GM18520 (cell line): ENCODE measurements around the gene HDAC9.
"Not testable (repeated sequence)": the region's sequence is repeated elsewhere in the genome, so short reads cannot be mapped to it uniquely, and the experiment has no call there.

ENCODE experiments used
- ATAC-seq: cut with Tn5 transposase; IDR thresholded peaks from one replicate; pipeline ENCODE4 v1.9.1; 2021; ENCODE audit not compliant: unreplicated experiment

Gene HDAC9

GRCh38 chr7:18702071-18702829, 206.7 kb downstream of the HDAC9 start:
- ATAC-seq, result no peak

- ATAC-seq, result no peak
Measured at GRCh38 chr7:18703685-18704084, 208.1 kb downstream of the HDAC9 start.

GRCh38 chr7:18706670-18707069, 211.1 kb downstream of the HDAC9 start:
- no peak for ATAC-seq

- ATAC-seq, result no peak
Measured at GRCh38 chr7:18708204-18708603, 212.7 kb downstream of the HDAC9 start.

GRCh38 chr7:18715988-18716387, 220.4 kb downstream of the HDAC9 start:
- no peak for ATAC-seq

- ATAC-seq, result no peak
Measured at GRCh38 chr7:18721429-18721828, 225.9 kb downstream of the HDAC9 start.

- no peak for ATAC-seq
Measured at GRCh38 chr7:18724318-18724717, 228.8 kb downstream of the HDAC9 start.

- no peak for ATAC-seq
Measured at GRCh38 chr7:18727115-18727870, 231.7 kb downstream of the HDAC9 start.

- not testable (repeated sequence) for ATAC-seq
Measured at GRCh38 chr7:18736012-18736411, 240.5 kb downstream of the HDAC9 start.

GRCh38 chr7:18740579-18740988, 245.0 kb downstream of the HDAC9 start:
- ATAC-seq, result peak; percentile 90

- no peak for ATAC-seq
Measured at GRCh38 chr7:18753972-18754610, 258.5 kb downstream of the HDAC9 start.

GRCh38 chr7:18754766-18755165, 259.2 kb downstream of the HDAC9 start:
- no peak for ATAC-seq

GRCh38 chr7:18755793-18756192, 260.2 kb downstream of the HDAC9 start:
- ATAC-seq, result no peak

- no peak for ATAC-seq
Measured at GRCh38 chr7:18756378-18757050, 261.0 kb downstream of the HDAC9 start.

GRCh38 chr7:18760046-18760445, 264.5 kb downstream of the HDAC9 start:
- no peak for ATAC-seq

GRCh38 chr7:18760631-18761445, 265.3 kb downstream of the HDAC9 start:
- ATAC-seq, result no peak

GRCh38 chr7:18762189-18762588, 266.6 kb downstream of the HDAC9 start:
- no peak for ATAC-seq

- no peak for ATAC-seq
Measured at GRCh38 chr7:18768256-18768655, 272.7 kb downstream of the HDAC9 start.

GRCh38 chr7:18770154-18770811, 274.7 kb downstream of the HDAC9 start:
- ATAC-seq, result no peak

- no peak for ATAC-seq
Measured at GRCh38 chr7:18770822-18771221, 275.3 kb downstream of the HDAC9 start.
